Body of pancreas (tissue), 4 donors: ENCODE data around the gene KLHL8.

Source experiments
- CTCF ChIP-seq, 7 experiments: fragments of 450-650 bp in 4 of 7; fragments of 200-600 bp in 3 of 7; sonication (generic) in 3 of 7; IDR thresholded peaks; one replicate each; pipeline ENCODE4 v1.5.1; 2016 to 2019; ENCODE audit warnings: antibody characterized with exemption in 7 of 7
- POLR2A ChIP-seq, 3 donors: fragments of 450-650 bp; IDR thresholded peaks; one replicate each; pipeline ENCODE4 v1.6.1; 2016; ENCODE audit warnings: antibody characterized with exemption in 3 of 3, mild to moderate bottlenecking in 2 of 3

- TF ChIP-seq CTCF (IDR thresholded peaks at IDR 0.05) (no peak), POLR2A (IDR thresholded peaks at IDR 0.05) (no peak)
These were observed 89.3 kb downstream of the KLHL8 start for GRCh38 chr4:87130985-87131703.
